ENCODE data around the gene OPN1SW. TPM values are rescaled to one million over a fixed set of nuclear protein-coding genes. Genes with fewer than 3 reads are reported as not detected.
A peak's percentile ranks its signal among the peaks of the same experiment; 100 is the strongest.

The OPN1SW gene
- total RNA-seq, 1 donor from 2014 or later = not detected

DNA sequence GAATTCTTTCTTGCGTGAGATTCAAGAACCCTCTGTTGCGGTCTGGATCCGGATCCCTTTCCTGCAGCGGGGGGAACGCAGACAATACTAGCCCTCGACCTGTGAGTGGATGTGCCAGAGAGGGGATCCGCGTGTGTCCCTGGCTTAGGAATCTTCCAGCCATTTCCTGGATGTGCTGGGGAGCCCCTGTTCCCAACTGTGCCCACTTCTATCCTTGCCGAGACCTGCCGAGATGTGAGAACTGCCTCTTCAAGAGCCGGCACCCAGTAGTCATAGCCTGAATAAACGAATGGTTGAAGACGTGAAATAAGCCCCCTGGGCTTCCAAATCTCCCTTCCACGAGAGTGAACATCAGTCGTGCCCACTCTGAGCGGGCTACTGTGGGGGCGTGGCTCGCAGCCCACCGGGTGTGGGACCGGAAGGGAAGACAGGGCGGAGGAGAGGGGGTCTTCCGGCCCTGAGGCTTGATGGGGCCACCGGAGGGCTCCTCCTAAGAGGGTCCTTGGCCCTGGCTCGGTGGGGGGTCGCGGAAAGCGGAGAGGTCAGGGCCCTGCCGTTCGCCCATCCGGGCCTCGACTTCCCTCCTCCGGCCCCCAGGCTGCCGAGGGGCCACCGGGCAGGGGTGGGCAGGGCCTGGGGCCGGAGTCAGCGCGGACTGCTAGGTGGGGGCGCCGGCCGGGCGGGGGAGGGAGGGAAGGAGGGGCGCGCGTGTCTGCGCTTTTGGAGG, 14.9 kb upstream of the OPN1SW start:
- H3K27ac Mint-ChIP-seq = peak overlapping the region; percentile 53
- peak overlapping the region; percentile 77 for H3K4me3 Mint-ChIP-seq (ENCODE audit: low read depth)
- H3K27me3 Mint-ChIP-seq = peaks cover 26% of the 10 kb centered on the region
- no peaks in the 10 kb centered on the region for H3K9me3 Mint-ChIP-seq (ENCODE audit: low read depth)
- TF ChIP-seq, protein P1, sequence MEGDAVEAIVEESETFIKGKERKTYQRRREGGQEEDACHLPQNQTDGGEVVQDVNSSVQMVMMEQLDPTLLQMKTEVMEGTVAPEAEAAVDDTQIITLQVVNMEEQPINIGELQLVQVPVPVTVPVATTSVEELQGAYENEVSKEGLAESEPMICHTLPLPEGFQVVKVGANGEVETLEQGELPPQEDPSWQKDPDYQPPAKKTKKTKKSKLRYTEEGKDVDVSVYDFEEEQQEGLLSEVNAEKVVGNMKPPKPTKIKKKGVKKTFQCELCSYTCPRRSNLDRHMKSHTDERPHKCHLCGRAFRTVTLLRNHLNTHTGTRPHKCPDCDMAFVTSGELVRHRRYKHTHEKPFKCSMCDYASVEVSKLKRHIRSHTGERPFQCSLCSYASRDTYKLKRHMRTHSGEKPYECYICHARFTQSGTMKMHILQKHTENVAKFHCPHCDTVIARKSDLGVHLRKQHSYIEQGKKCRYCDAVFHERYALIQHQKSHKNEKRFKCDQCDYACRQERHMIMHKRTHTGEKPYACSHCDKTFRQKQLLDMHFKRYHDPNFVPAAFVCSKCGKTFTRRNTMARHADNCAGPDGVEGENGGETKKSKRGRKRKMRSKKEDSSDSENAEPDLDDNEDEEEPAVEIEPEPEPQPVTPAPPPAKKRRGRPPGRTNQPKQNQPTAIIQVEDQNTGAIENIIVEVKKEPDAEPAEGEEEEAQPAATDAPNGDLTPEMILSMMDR (IDR thresholded peaks at IDR 0.05; ENCODE audit: unreplicated experiment) = no peak
- peaks cover 5% of the 10 kb centered on the region for H3K36me3 Mint-ChIP-seq (ENCODE audit: insufficient read depth)
- no peak for DNase-seq (ENCODE audit: low spot score, unreplicated experiment)
- peaks cover 4% of the 10 kb centered on the region for H3K4me1 Mint-ChIP-seq (ENCODE audit: low read depth)

DNA sequence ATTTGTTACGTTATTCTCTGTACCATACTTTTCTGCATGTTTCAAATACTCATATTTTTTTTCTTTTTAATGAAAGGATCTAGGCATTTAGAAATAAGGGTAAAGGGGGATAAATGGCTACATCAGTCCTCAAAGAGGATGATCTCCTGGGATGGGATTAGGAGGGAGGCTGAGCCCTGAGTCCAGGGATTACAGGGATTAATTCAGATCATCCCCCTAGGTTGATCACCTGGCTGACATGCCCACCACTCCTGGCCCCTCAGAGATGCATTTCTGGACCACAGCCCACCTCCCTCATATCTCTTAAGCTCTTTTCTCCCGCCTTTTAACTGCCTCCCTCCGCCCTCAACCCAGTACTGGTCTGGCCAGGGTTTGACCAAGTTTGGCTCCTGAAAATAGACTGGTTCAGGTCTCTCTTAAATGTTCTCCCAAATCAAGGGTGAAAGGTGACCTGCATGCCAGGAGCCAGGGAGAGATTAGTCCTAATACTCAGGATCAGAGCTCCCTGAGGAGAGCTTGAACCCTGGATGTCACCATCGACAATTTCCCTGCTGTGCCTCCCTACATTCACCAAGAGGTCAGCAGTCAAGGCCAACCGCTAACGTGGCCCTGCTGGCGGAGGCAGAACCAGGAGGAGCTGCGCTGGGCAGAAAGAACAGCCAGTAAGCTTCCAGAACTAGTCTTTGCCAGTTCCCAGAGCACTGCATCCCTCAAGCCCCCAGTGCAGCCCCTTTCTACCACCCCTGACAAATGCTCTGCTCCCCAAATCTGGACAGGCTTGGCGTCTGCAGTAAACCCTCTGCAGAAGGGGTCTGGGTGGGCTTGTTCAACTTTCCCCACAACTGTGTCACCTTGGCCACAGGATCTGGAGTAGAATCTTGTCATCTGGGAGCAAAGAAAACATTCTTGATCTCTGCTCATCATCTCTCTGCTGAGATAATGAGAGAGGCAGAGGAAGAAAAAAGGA, 13.1 kb upstream of the OPN1SW start:
- TF ChIP-seq, protein P1 (IDR thresholded peaks at IDR 0.05; ENCODE audit: unreplicated experiment) = no peak
- Mint-ChIP-seq H3K4me3 (ENCODE audit: low read depth) (peak overlapping the region; percentile 77), H3K36me3 (ENCODE audit: insufficient read depth) (no peaks in the 10 kb centered on the region), H3K4me1 (ENCODE audit: low read depth) (peaks cover 4% of the 10 kb centered on the region), H3K27ac (no peak overlapping the region), H3K9me3 (ENCODE audit: low read depth) (no peaks in the 10 kb centered on the region), H3K27me3 (peaks cover 28% of the 10 kb centered on the region)
- DNase-seq (ENCODE audit: low spot score, unreplicated experiment) = no peak

DNA sequence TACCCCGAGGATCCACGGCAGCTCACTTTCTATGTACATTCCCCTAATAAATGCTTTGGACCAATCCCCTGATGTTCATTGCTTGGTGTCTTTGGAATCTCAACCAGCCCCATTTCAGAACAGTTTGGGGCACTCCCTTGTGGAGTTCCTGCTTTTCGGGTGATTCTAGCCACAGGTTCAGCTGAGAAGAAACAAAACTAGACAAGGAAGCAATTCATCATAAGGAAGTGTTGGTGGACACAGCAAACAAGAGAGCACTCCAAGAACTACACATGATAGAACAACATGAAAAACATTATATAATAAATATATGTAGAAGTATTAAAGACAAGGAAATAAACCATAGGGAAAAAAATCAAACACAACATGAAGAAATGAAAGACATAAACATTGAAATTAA, 10.1 kb upstream of the OPN1SW start:
- TF ChIP-seq, protein P1 (IDR thresholded peaks at IDR 0.05; ENCODE audit: unreplicated experiment) = no peak
- Mint-ChIP-seq H3K9me3 (ENCODE audit: low read depth) (no peaks in the 10 kb centered on the region), H3K36me3 (ENCODE audit: insufficient read depth) (no peaks in the 10 kb centered on the region), H3K27me3 (peaks cover 43% of the 10 kb centered on the region), H3K4me3 (ENCODE audit: low read depth) (no peak overlapping the region), H3K27ac (no peak overlapping the region), H3K4me1 (ENCODE audit: low read depth) (peaks cover 5% of the 10 kb centered on the region)
- no peak for DNase-seq (ENCODE audit: low spot score, unreplicated experiment)

DNA sequence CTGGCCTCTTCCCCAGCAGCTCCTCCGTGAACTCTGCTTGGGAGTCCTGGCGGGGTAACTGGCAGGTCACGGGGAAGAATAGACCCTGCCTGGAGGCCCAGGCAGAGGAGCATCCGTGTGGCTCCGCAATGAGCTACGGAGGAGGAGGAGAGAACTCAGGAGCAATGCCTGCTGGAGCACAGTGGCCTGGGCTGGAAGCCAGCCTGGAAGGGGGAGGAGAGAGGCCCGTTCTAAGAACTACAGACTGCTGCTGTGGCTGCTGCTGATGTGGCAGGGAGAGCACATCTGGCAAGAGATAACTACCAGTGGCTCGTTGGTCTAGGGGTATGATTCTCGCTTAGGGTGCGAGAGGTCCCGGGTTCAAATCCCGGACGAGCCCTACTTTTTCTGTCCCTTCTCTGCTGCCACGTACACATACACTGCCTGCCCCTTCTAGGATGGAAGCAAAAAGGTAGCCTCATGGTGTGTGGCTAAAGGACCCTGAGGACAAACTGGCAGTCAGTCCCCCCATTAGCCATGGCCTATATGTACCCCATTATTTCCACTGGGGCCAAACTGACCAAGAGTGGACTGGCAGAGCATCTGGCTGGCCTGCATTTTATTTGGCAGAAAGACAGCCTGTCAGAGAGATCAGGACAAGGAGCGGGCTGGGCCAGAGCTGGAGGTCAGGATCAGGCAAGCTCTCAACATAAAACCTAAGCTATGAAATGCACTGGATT, 7.7 kb upstream of the OPN1SW start:
- TF ChIP-seq, protein P1 (IDR thresholded peaks at IDR 0.05; ENCODE audit: unreplicated experiment) = no peak
- H3K4me3 Mint-ChIP-seq (ENCODE audit: low read depth) = peak overlapping the region; percentile 25
- H3K36me3 Mint-ChIP-seq (ENCODE audit: insufficient read depth) = no peaks in the 10 kb centered on the region
- no peak for DNase-seq (ENCODE audit: low spot score, unreplicated experiment)
- no peaks in the 10 kb centered on the region for H3K9me3 Mint-ChIP-seq (ENCODE audit: low read depth)
- H3K27ac Mint-ChIP-seq = peak overlapping the region; percentile 86
- H3K27me3 Mint-ChIP-seq = peaks cover 30% of the 10 kb centered on the region
- peaks cover 3% of the 10 kb centered on the region for H3K4me1 Mint-ChIP-seq (ENCODE audit: low read depth)

DNA sequence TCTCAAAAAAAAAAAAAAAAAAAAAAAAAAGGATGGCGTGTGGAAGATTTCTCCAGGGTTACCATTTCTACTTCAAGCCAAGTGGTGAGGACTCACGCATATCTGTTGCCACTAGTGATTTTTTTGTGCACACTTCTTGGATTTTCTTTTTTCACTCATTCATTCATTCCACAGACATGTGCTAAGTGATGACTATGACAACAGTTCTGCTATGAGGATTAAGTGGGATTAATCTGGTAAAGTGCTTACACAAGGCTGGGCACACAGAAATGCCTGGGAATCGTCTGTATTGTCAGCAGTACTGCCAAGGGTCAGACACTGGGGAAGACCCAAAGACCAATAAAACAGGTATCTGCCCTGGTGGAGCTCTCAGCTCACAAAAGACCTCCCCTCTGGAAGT, 6.3 kb upstream of the OPN1SW start:
- DNase-seq (ENCODE audit: low spot score, unreplicated experiment) = no peak
- no peak overlapping the region for H3K4me3 Mint-ChIP-seq (ENCODE audit: low read depth)

More for the DNA sequence above, 6.3 kb upstream of the OPN1SW start:
- H3K27ac Mint-ChIP-seq = no peak overlapping the region
- peaks cover 2% of the 10 kb centered on the region for H3K36me3 Mint-ChIP-seq (ENCODE audit: insufficient read depth)
- H3K4me1 Mint-ChIP-seq (ENCODE audit: low read depth) = peaks cover 3% of the 10 kb centered on the region
- peaks cover 21% of the 10 kb centered on the region for H3K27me3 Mint-ChIP-seq
- peaks cover 7% of the 10 kb centered on the region for H3K9me3 Mint-ChIP-seq (ENCODE audit: low read depth)
- TF ChIP-seq, protein P1 (IDR thresholded peaks at IDR 0.05; ENCODE audit: unreplicated experiment) = no peak
